Liver (tissue), 9 donors: Measurements from ENCODE around the gene PAXIP1. TPM values are rescaled to one million over a fixed set of nuclear protein-coding genes. Genes with fewer than 3 reads are reported as not detected.

Experiments used
- DNase-seq: peaks from one replicate; pipeline ENCODE4 v3.0.0-alpha.2; 2017; ENCODE audit warnings: low spot score
- H3K27ac ChIP-seq, 2 donors: one replicate each; pipeline ENCODE4 v1.7.0; 2013; ENCODE audit warnings: inconsistent platforms in 2 of 2, low read length in 2 of 2, control low read depth in 1 of 2, low read depth in 1 of 2, mild to moderate bottlenecking in 1 of 2
- H3K27me3 ChIP-seq, 4 donors: one replicate each; pipeline versions ENCODE4 v1.6.1 to v1.7.0; 2013; ENCODE audit warnings: low read length in 3 of 4, inconsistent platforms in 1 of 4, mild to moderate bottlenecking in 1 of 4, moderate library complexity in 1 of 4; ENCODE audit not compliant: control insufficient read depth in 4 of 4, insufficient read depth in 4 of 4
- H3K36me3 ChIP-seq, 4 donors: one replicate each; pipeline versions ENCODE4 v1.6.1 to v1.7.0; 2013; ENCODE audit warnings: low read length in 3 of 4, mild to moderate bottlenecking in 3 of 4, low read depth in 1 of 4, moderate library complexity in 1 of 4; ENCODE audit not compliant: control insufficient read depth in 4 of 4, insufficient read depth in 3 of 4
- H3K4me1 ChIP-seq, 4 donors: one replicate each; pipeline versions ENCODE4 v1.6.1 to v1.7.0; 2013; ENCODE audit warnings: low read length in 3 of 4, mild to moderate bottlenecking in 3 of 4, moderate library complexity in 1 of 4; ENCODE audit not compliant: control insufficient read depth in 4 of 4, insufficient read depth in 4 of 4
- H3K4me3 ChIP-seq, 3 donors: one replicate each; pipeline versions ENCODE4 v1.6.1 to v1.7.0; 2013; ENCODE audit warnings: low read length in 3 of 3, control low read depth in 1 of 3, low read depth in 1 of 3, mild to moderate bottlenecking in 1 of 3
- H3K9ac ChIP-seq, 2 donors: one replicate each; pipeline ENCODE4 v1.7.0; 2013; ENCODE audit warnings: low read length in 2 of 2, mild to moderate bottlenecking in 2 of 2, moderate library complexity in 2 of 2, control low read depth in 1 of 2, low read depth in 1 of 2
- H3K9me3 ChIP-seq, 4 donors: one replicate each; pipeline versions ENCODE4 v1.6.1 to v1.7.0; 2013; ENCODE audit warnings: low read length in 3 of 4; ENCODE audit not compliant: control insufficient read depth in 4 of 4
- EGR1 ChIP-seq, 2 donors: IDR thresholded peaks; 2 replicates each; pipeline ENCODE4 v1.6.1; 2016 to 2018; ENCODE audit warnings: antibody characterized with exemption in 2 of 2, low read depth in 2 of 2
- FOXA2 ChIP-seq: IDR thresholded peaks from 2 replicates; pipeline ENCODE4 v1.6.1; 2016; ENCODE audit warnings: antibody characterized with exemption
- HNF4A ChIP-seq, 2 donors: conservative IDR thresholded peaks; 2 replicates each; pipeline ENCODE4 v1.6.1; 2016; ENCODE audit warnings: antibody characterized with exemption in 2 of 2, mild to moderate bottlenecking in 2 of 2
- JUND ChIP-seq, 2 donors: IDR thresholded peaks; 2 replicates each; pipeline ENCODE4 v1.6.1; 2016; ENCODE audit warnings: antibody characterized with exemption in 2 of 2
- MAX ChIP-seq: IDR thresholded peaks from 2 replicates; pipeline ENCODE4 v1.6.1; 2016; ENCODE audit warnings: antibody characterized with exemption
- RAD21 ChIP-seq, 2 donors: IDR thresholded peaks; 2 replicates each; pipeline ENCODE4 v1.6.1; 2016; ENCODE audit warnings: antibody characterized with exemption in 2 of 2, mild to moderate bottlenecking in 2 of 2
- ZBTB33 ChIP-seq: IDR thresholded peaks from 2 replicates; pipeline ENCODE4 v1.6.1; 2016; ENCODE audit warnings: antibody characterized with exemption
- WGBS: extraction: QIAGEN DNeasy Blood & Tissue Kit; methylation state at CpG from one replicate; pipeline ENCODE4 v1.1.7; 2013; 5-methylcytosine and 5-hydroxymethylcytosine counted together
- polyA plus RNA-seq, 2 donors: library from polyadenylated mRNA; stranded (reverse) in 1 of 2; unstranded in 1 of 2; fragments of 200-250 nt in 1 of 2; fragments of >200 nt in 1 of 2; fragmentation: Nextera tagmentation in 1 of 2; extraction: Ambion mirVana in 1 of 2; gene quantifications; one replicate each; pipeline versions ENCODE4 v1.2.1 to v1.2.3, GENCODE V29; 2013 to 2015
- total RNA-seq, 2 donors: library from RNA; depleted of rRNA; stranded (reverse); fragments of >200 nt; gene quantifications; one replicate each; pipeline ENCODE4 v1.2.3, GENCODE V29; 2014
- donor health status: healthy.
- donor health status: healthy.
- donor health status: healthy.
- donor health status: healthy.
- donor health status: healthy.

PAXIP1 gene
- total and polyA plus RNA-seq, 4 donors: 2.0 to 10.1 (median 5.8) TPM

DNA sequence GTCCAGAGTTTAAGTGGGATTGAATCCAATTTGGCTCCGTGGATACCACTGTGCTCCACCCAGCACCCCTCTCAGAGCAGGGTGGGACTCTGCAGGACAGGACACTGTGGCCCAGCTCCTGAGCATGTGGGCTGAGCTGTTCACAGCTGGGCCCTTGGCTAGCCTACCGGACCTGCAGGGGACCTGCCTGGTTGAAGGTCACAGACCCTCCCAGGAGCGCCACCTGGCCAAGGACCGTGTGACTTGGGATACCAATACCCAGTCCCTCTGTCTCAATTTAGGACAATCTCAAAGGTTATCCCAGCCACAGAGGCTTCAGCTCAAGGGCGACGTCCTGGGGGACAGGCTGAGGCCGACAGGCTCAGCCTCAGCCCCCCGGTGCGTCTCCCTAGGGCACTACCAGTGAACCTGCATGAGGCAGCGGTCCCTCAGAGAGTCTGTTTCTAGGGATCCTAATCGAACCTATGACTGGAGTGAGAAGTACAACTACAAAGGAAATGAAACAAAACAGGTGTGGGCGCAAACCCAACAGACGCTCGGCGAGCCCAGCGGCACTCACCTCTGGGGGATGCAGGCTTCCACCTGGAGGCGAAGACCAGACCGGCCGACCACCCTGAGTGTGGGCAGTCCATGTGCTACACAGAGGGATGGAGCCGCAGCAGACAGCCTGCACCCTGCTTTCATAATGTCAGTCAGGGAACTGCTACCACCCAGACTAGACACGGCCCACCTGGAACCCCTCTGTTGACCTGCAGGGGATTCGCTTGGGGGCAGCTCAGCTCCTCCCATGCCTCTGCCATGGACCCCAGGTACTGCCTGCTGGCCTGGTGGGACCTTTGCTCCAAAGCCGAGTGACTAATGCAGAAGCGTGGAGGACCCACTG, 103.7 kb downstream of the PAXIP1 start:
- Histone ChIP-seq H3K4me3 (no peak overlapping the region), H3K27ac (no peak overlapping the region), H3K9ac (no peak overlapping the region), H3K9me3 (no peaks in the 10 kb centered on the region), H3K4me1 (peaks cover 0 to 2% (median 0%) of the 10 kb centered on the region in 4 donors), H3K36me3 (no peaks in the 10 kb centered on the region), H3K27me3 (no peaks in the 10 kb centered on the region)
- no peak for DNase-seq
- TF ChIP-seq EGR1 (IDR thresholded peaks at IDR 0.05; ENCODE audit: low read depth in 2 of 2) (no peak), JUND (IDR thresholded peaks at IDR 0.05) (no peak), FOXA2 (no peak), ZBTB33 (no peak), MAX (no peak)
- WGBS: 82% methylated on average over 24 of the region's 24 CpGs

- no peak overlapping the region for H3K4me3 ChIP-seq
- peaks cover 0 to 2% (median 0%) of the 10 kb centered on the region in 4 donors for H3K27me3 ChIP-seq
- no peaks in the 10 kb centered on the region for H3K9me3 ChIP-seq
- no peak overlapping the region for H3K9ac ChIP-seq
- no peak for DNase-seq
- H3K27ac ChIP-seq: no peak overlapping the region
- TF ChIP-seq JUND (IDR thresholded peaks at IDR 0.05) (no peak), RAD21 (IDR thresholded peaks at IDR 0.05) (no peak), HNF4A (conservative IDR thresholded peaks at IDR 0.05) (no peak)
- 93% methylated on average over 11 of the region's 11 CpGs for WGBS
- no peaks in the 10 kb centered on the region for H3K36me3 ChIP-seq
- no peaks in the 10 kb centered on the region for H3K4me1 ChIP-seq
Measured at GRCh38 chr7:154896076-154896475, 106.8 kb downstream of the PAXIP1 start.

Other genes starting within 250 kb of the PAXIP1 start
- gene HTR5A, start 67.2 kb upstream of the PAXIP1 start, total RNA-seq: not detected
- not detected for gene HTR5A, start 67.2 kb upstream of the PAXIP1 start, polyA plus RNA-seq